GM18498 (cell line): ENCODE data around the gene RPS6KA1.
"Not testable (repeated sequence)": the region's sequence is repeated elsewhere in the genome, so short reads cannot be mapped to it uniquely, and the experiment has no call there.

ENCODE experiments used
- ATAC-seq: cut with Tn5 transposase; IDR thresholded peaks from one replicate; pipeline ENCODE4 v1.9.1; 2021; ENCODE audit warnings: mild to moderate bottlenecking, moderate library complexity; ENCODE audit not compliant: unreplicated experiment

Gene RPS6KA1

GRCh38 chr1:26529655-26530409 lies at the start of gene RPS6KA1:
Gene RPS6KA1 (plus strand): TSS chr1:26529761. CDS start chr1:26529921, 160 bp downstream.
- ATAC-seq, result peak; percentile 89

- no peak for ATAC-seq
Observed at GRCh38 chr1:26482921-26483320, 46.6 kb upstream of the RPS6KA1 start.

GRCh38 chr1:26483980-26484379 lies 45.6 kb upstream of the RPS6KA1 start:
- ATAC-seq, result no peak

GRCh38 chr1:26490155-26490554 lies 39.4 kb upstream of the RPS6KA1 start:
- no peak for ATAC-seq

- ATAC-seq, result no peak
Observed at GRCh38 chr1:26493267-26493666, 36.3 kb upstream of the RPS6KA1 start.

GRCh38 chr1:26493938-26494337 lies 35.6 kb upstream of the RPS6KA1 start:
- ATAC-seq, result no peak

GRCh38 chr1:26496861-26497260 lies 32.7 kb upstream of the RPS6KA1 start:
- ATAC-seq, result no peak

GRCh38 chr1:26498894-26499293 lies 30.7 kb upstream of the RPS6KA1 start:
- ATAC-seq, result no peak

GRCh38 chr1:26500488-26501175 lies 28.9 kb upstream of the RPS6KA1 start:
- ATAC-seq, result peak; percentile 74

- not testable (repeated sequence) for ATAC-seq
Observed at GRCh38 chr1:26510711-26511110, 18.9 kb upstream of the RPS6KA1 start.

- not testable (repeated sequence) for ATAC-seq
Observed at GRCh38 chr1:26515836-26516235, 13.7 kb upstream of the RPS6KA1 start.

- no peak for ATAC-seq
Observed at GRCh38 chr1:26516987-26517765, 12.4 kb upstream of the RPS6KA1 start.

GRCh38 chr1:26517766-26518049 lies 11.9 kb upstream of the RPS6KA1 start:
- ATAC-seq, result no peak

GRCh38 chr1:26518355-26518754 lies 11.2 kb upstream of the RPS6KA1 start:
- no peak for ATAC-seq

GRCh38 chr1:26520339-26520738 lies 9.2 kb upstream of the RPS6KA1 start:
- no peak for ATAC-seq

GRCh38 chr1:26521669-26522030 lies 7.9 kb upstream of the RPS6KA1 start:
- ATAC-seq, result no peak

- ATAC-seq, result no peak
Observed at GRCh38 chr1:26522073-26522472, 7.5 kb upstream of the RPS6KA1 start.

GRCh38 chr1:26524181-26524580 lies 5.4 kb upstream of the RPS6KA1 start:
- no peak for ATAC-seq

- ATAC-seq, result no peak
Observed at GRCh38 chr1:26526287-26526686, 3.3 kb upstream of the RPS6KA1 start.

- ATAC-seq, result no peak
Observed at GRCh38 chr1:26529405-26529654, 231 bp upstream of the RPS6KA1 start.

GRCh38 chr1:26530410-26530894 lies 891 bp downstream of the RPS6KA1 start:
- ATAC-seq, result no peak
